Tongue (tissue), 2 donors: ENCODE results near the gene MRC2. TPM values are rescaled to one million over a fixed set of nuclear protein-coding genes. Genes with fewer than 3 reads are reported as not detected.

Source experiments
- DNase-seq: peaks from one replicate; pipeline ENCODE4 v3.0.0-alpha.2; 2015
- total RNA-seq: library from RNA; depleted of rRNA; stranded (reverse); fragments of >200 nt; gene quantifications from one replicate; pipeline ENCODE4 v1.2.3, GENCODE V29; 2014

MRC2 gene
- total RNA-seq, 1 donor from 2014 or later = 206 TPM

GRCh38 chr17:62701706-62702085 lies 74.2 kb downstream of the MRC2 start:
- DNase-seq = no peak

GRCh38 chr17:62702746-62703260 lies 75.3 kb downstream of the MRC2 start:
- no peak for DNase-seq

GRCh38 chr17:62703261-62703775 lies 75.8 kb downstream of the MRC2 start:
- DNase-seq = no peak

GRCh38 chr17:62703776-62704380 lies 76.4 kb downstream of the MRC2 start:
- DNase-seq = peak; percentile 85

GRCh38 chr17:62704381-62704971 lies 77.0 kb downstream of the MRC2 start:
- DNase-seq = peak; percentile 68

GRCh38 chr17:62705156-62705777 lies 77.8 kb downstream of the MRC2 start:
- no peak for DNase-seq

- no peak for DNase-seq
Observed at GRCh38 chr17:62705778-62706597, 78.5 kb downstream of the MRC2 start.

GRCh38 chr17:62706598-62707424 lies 79.3 kb downstream of the MRC2 start:
- no peak for DNase-seq

- no peak for DNase-seq
Observed at GRCh38 chr17:62707425-62707739, 79.9 kb downstream of the MRC2 start.

GRCh38 chr17:62708587-62708986 lies 81.1 kb downstream of the MRC2 start:
- DNase-seq = no peak

GRCh38 chr17:62712171-62712581 lies 84.7 kb downstream of the MRC2 start:
- peak; percentile 69 for DNase-seq

- no peak for DNase-seq
Observed at GRCh38 chr17:62713086-62713881, 85.8 kb downstream of the MRC2 start.

GRCh38 chr17:62714016-62714777 lies 86.7 kb downstream of the MRC2 start:
- DNase-seq = no peak

GRCh38 chr17:62715882-62716390 lies 88.5 kb downstream of the MRC2 start:
- no peak for DNase-seq

- no peak for DNase-seq
Observed at GRCh38 chr17:62716834-62717588, 89.5 kb downstream of the MRC2 start.

GRCh38 chr17:62717589-62717855 lies 90.1 kb downstream of the MRC2 start:
- DNase-seq = no peak

GRCh38 chr17:62717889-62718288 lies 90.4 kb downstream of the MRC2 start:
- no peak for DNase-seq

GRCh38 chr17:62718429-62718828 lies 91.0 kb downstream of the MRC2 start:
- DNase-seq = no peak

- DNase-seq = no peak
Observed at GRCh38 chr17:62719586-62719985, 92.1 kb downstream of the MRC2 start.
